K562 (cell line): Measurements from ENCODE around the gene LIMK1. TPM values are rescaled to one million over a fixed set of nuclear protein-coding genes. Genes with fewer than 3 reads are reported as not detected.

Experiments
- ATF7 ChIP-seq: fragments of 450-650 bp; IDR thresholded peaks from 2 replicates; pipeline ENCODE4 v1.7.1; 2014; ENCODE audit warnings: mild to moderate bottlenecking, moderate library complexity
- CBX2 ChIP-seq: fragments of 200-600 bp; sonication (generic); IDR thresholded peaks from one replicate; pipeline ENCODE4 v1.6.1; 2012; ENCODE audit warnings: mild to moderate bottlenecking, low read length, inconsistent platforms; ENCODE audit not compliant: insufficient read depth, poor library complexity, severe bottlenecking
- E2F6 ChIP-seq, 2 experiments: IDR thresholded peaks; 2 replicates each; pipeline ENCODE4 v1.6.1; 2011; ENCODE audit warnings: borderline replicate concordance in 1 of 2, control low read depth in 1 of 2, low read depth in 1 of 2, low read length in 1 of 2, mild to moderate bottlenecking in 1 of 2, mixed read lengths in 1 of 2, moderate library complexity in 1 of 2; ENCODE audit not compliant: insufficient read depth in 1 of 2, insufficient read length in 1 of 2, poor library complexity in 1 of 2, severe bottlenecking in 1 of 2; ENCODE audit errors: extremely low read depth in 1 of 2
- ERF ChIP-seq: fragments of 450-650 bp; formaldehyde crosslinking; IDR thresholded peaks from 2 replicates; pipeline ENCODE4 v1.4.0; 2020; ENCODE audit warnings: mild to moderate bottlenecking, mixed read lengths
- FOSL1 ChIP-seq: fragments of 200-800 bp; sonication (Bioruptor generic); conservative IDR thresholded peaks from 2 replicates; pipeline ENCODE4 v1.6.1; 2016; ENCODE audit warnings: missing genetic modification characterization, missing compliant biosample characterization
- GATAD2A ChIP-seq: fragments of 450-650 bp; IDR thresholded peaks from 2 replicates; pipeline ENCODE4 v1.6.1; 2017
- HDAC6 ChIP-seq: IDR thresholded peaks from 2 replicates; pipeline ENCODE4 v1.6.1; 2012; ENCODE audit warnings: low read depth, mild to moderate bottlenecking, control low read depth, inconsistent platforms, low read length, moderate library complexity
- JUND ChIP-seq, 2 experiments: IDR thresholded peaks; 2 replicates in 1 of 2; 3 replicates in 1 of 2; pipeline ENCODE4 v1.6.1; 2011; ENCODE audit warnings: borderline replicate concordance in 2 of 2, low read depth in 2 of 2, low read length in 2 of 2, improper control_type of control experiment in 1 of 2, missing biosample characterization in 1 of 2, missing genetic modification characterization in 1 of 2, missing genetic modification reagents in 1 of 2
- L3MBTL2 ChIP-seq: fragments of 450-650 bp; IDR thresholded peaks from 2 replicates; pipeline ENCODE4 v1.6.1; 2016; ENCODE audit warnings: mild to moderate bottlenecking, moderate library complexity
- LEF1 ChIP-seq: fragments of 450-650 bp; IDR thresholded peaks from 2 replicates; pipeline ENCODE4 v1.6.1; 2016; ENCODE audit warnings: mild to moderate bottlenecking
- MYC ChIP-seq, 2 experiments: fragments of 250-450 bp in 1 of 2; sonication (Bioruptor Pico) in 1 of 2; IDR thresholded peaks; 2 replicates each; pipeline versions ENCODE4 v1.5.1 to v1.6.1; 2012 to 2021; ENCODE audit warnings: low read depth in 2 of 2, borderline replicate concordance in 1 of 2, improper control_type of control experiment in 1 of 2, low read length in 1 of 2, mild to moderate bottlenecking in 1 of 2, moderate library complexity in 1 of 2
- MYNN ChIP-seq, 2 experiments: sonication (generic); formaldehyde crosslinking in 1 of 2; IDR thresholded peaks; 2 replicates each; pipeline versions ENCODE4 v1.5.0 to v1.6.1; 2016 to 2020; ENCODE audit warnings: antibody characterized with exemption in 1 of 2, missing genetic modification reagents in 1 of 2
- NFXL1 ChIP-seq: fragments of 450-650 bp; formaldehyde crosslinking; IDR thresholded peaks from 2 replicates; pipeline ENCODE4 v1.4.0; 2021; ENCODE audit warnings: mild to moderate bottlenecking
- PCBP1 ChIP-seq: fragments of 200-400 bp; formaldehyde crosslinking; IDR thresholded peaks from 2 replicates; pipeline ENCODE4 v1.6.1; 2018; ENCODE audit warnings: mild to moderate bottlenecking, low read depth, low read length; ENCODE audit not compliant: poor library complexity, severe bottlenecking
- PRDM10 ChIP-seq: fragments of 450-650 bp; IDR thresholded peaks from 2 replicates; pipeline ENCODE4 v1.6.1; 2018; ENCODE audit not compliant: partially characterized antibody
- SIN3A ChIP-seq, 2 experiments: fragments of 150-350 bp in 1 of 2; IDR thresholded peaks; 2 replicates each; pipeline ENCODE4 v1.6.1; 2011 to 2016; ENCODE audit warnings: borderline replicate concordance in 2 of 2, low read depth in 2 of 2, low read length in 2 of 2, mild to moderate bottlenecking in 2 of 2, moderate library complexity in 2 of 2; ENCODE audit not compliant: control insufficient read depth in 1 of 2
- SMAD4 ChIP-seq: fragments of 250-450 bp; sonication (Bioruptor Pico); conservative IDR thresholded peaks from 2 replicates; pipeline ENCODE4 v1.8.0; 2021; ENCODE audit warnings: inconsistent platforms, mild to moderate bottlenecking, moderate library complexity
- ZBTB7A ChIP-seq: IDR thresholded peaks from 2 replicates; pipeline ENCODE4 v1.6.1; 2011; ENCODE audit warnings: low read depth, mild to moderate bottlenecking, low read length, moderate library complexity, borderline replicate concordance; ENCODE audit not compliant: control insufficient read depth
- ZNF76 ChIP-seq: fragments of 250-450 bp; sonication (Bioruptor Pico); IDR thresholded peaks from 2 replicates; pipeline ENCODE4 v1.4.0; 2020; ENCODE audit warnings: mild to moderate bottlenecking, moderate library complexity, borderline replicate concordance
- polyA plus RNA-seq, 8 experiments: library from polyadenylated mRNA; depleted of rRNA in 4 of 8; stranded (reverse) in 5 of 8; unstranded in 3 of 8; fragments of >200 nt; fragmentation: Nextera tagmentation in 2 of 8; fragmentation: Illumina TruSeq in 1 of 8; extraction: Ambion mirVana in 2 of 8; extraction: Trizol in 1 of 8; gene quantifications; 2 replicates each; pipeline versions ENCODE4 v1.2.1 to v1.2.3, GENCODE V29; 2011 to 2014; ENCODE audit warnings: inconsistent platforms in 1 of 8, missing spikeins in 1 of 8
- total RNA-seq, 7 experiments: library from RNA; depleted of rRNA in 6 of 7; stranded (reverse); fragments of >200 nt in 6 of 7; fragmentation: Illumina TruSeq in 2 of 7; extraction: Trizol in 2 of 7; gene quantifications; 2 replicates each; pipeline versions ENCODE4 v1.2.1 to v1.2.3, GENCODE V29; 2011 to 2021; ENCODE audit warnings: low replicate concordance in 1 of 7

The LIMK1 gene
- total and polyA plus RNA-seq, 9 of the 15 experiments (the other 6 are each of a cell fraction or from before 2014, with no cell fraction given) = 0.14 to 30.0 (median 15.9) TPM

DNA sequence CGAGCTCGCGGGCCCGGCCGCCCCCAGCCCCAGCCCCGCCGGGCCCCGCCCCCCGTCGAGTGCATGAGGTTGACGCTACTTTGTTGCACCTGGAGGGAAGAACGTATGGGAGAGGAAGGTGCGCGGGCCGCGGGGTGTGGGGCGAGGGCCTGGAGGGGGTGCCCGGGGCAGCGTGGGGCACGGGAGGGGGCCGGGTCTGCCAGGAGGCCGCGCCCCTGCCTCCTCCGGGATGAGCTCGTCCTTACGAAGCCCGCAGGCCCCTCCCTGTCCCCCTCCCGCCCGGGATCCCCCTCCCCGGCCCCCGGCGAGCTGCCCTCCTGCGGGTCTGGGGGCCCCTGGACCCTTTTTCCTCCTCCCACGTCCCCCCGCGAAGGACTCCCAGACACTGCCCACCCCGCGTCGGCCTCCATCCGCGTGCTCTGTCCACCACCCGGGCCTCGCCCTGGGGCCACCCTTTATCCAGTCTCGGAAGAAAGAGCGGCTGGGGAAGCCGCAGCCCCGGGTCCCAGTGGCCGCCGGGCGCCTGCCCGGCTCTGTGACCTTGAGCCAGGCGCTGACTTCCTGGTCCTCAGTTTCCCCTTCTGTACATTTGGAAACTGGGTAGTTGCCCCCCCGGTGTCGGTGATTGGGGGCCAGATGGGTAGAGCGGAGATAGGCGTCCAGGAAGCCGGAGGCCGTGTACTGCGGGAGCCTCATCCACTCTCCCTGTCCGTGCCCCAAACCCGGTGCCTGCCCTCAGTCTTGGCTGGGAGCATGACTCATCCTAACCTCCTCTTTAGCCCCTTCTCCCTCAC is 521 bp downstream of the LIMK1 start (continued):
- TF ChIP-seq PRDM10 (peak; percentile 54), GATAD2A (no peak), L3MBTL2 (peak; percentile 76), MYNN (IDR thresholded peaks at IDR 0.05) (0 out of 2 replicates have a peak, but pooled peaks have one; percentile 22), MYNN (CRISPR knock-in tag; IDR thresholded peaks at IDR 0.05) (no peak), JUND (IDR thresholded peaks at IDR 0.05; ENCODE audit: borderline replicate concordance, low read depth, low read length) (peak; percentile 92), JUND (tag; IDR thresholded peaks at IDR 0.05; ENCODE audit: borderline replicate concordance, low read depth, low read length) (peak; percentile 85; the same call in 2 of the 3 replicates), ZBTB7A (peak; percentile 59; the same call in 1 of the 2 replicates), FOSL1 (peak; percentile 82), SMAD4 (0 out of 2 replicates have a peak, but pooled peaks have one; percentile 28), SIN3A (IDR thresholded peaks at IDR 0.05; ENCODE audit: borderline replicate concordance in 2 of 2, control insufficient read depth in 1 of 2, low read depth in 2 of 2, low read length in 2 of 2) (0 out of 4 replicates have a peak, but pooled peaks of 1 of the 2 experiments have one; percentile 30), ERF (CRISPR knock-in tag) (0 out of 2 replicates have a peak, but pooled peaks have one; percentile 47), LEF1 (no peak), ATF7 (0 out of 2 replicates have a peak, but pooled peaks have one; percentile 17), NFXL1 (CRISPR knock-in tag) (no peak), HDAC6 (no peak), MYC (IDR thresholded peaks at IDR 0.05; ENCODE audit: low read depth, low read length) (0 out of 2 replicates have a peak, but pooled peaks have one; percentile 27), MYC (CRISPR knock-in tag; IDR thresholded peaks at IDR 0.05; ENCODE audit: borderline replicate concordance, low read depth) (no peak), E2F6 (IDR thresholded peaks at IDR 0.05; ENCODE audit: borderline replicate concordance in 1 of 2, extremely low read depth in 1 of 2, insufficient read depth in 1 of 2, insufficient read length in 1 of 2, low read depth in 1 of 2, low read length in 1 of 2, poor library complexity in 1 of 2, severe bottlenecking in 1 of 2) (peak; percentile 45 to 84), CBX2 (no peak), PCBP1 (no peak), ZNF76 (CRISPR knock-in tag) (no peak)
